Activated CD4-positive, CD25-positive, alpha-beta regulatory T cell treated with anti-CD3 and anti-CD28 coated beads, Interleukin-2, amount 50 U/mL, for 24 hours (primary cell): ENCODE results near the gene ABCA2.
"Not testable (repeated sequence)": the region's sequence is repeated elsewhere in the genome, so short reads cannot be mapped to it uniquely, and the experiment has no call there.

Experiments used
- ATAC-seq, 2 donors: fragments of 150-1000 bp; cut with Tn5 transposase; one replicate each; pipeline ENCODE4 v1.10.0; 2021; ENCODE audit warnings: mild to moderate bottlenecking in 1 of 2, moderate library complexity in 1 of 2

ABCA2 gene

GRCh38 chr9:137062798-137063197 lies 34.8 kb upstream of the ABCA2 start:
- ATAC-seq = not testable (repeated sequence)

GRCh38 chr9:137062384-137062783 lies 34.3 kb upstream of the ABCA2 start:
- ATAC-seq = no peak

- ATAC-seq = no peak
Measured at GRCh38 chr9:137058521-137059234, 30.6 kb upstream of the ABCA2 start.

GRCh38 chr9:137057545-137057944 lies 29.5 kb upstream of the ABCA2 start:
- no peak for ATAC-seq

GRCh38 chr9:137056739-137057415 lies 28.8 kb upstream of the ABCA2 start:
- ATAC-seq = no peak

GRCh38 chr9:137055385-137056364 lies 27.6 kb upstream of the ABCA2 start:
- ATAC-seq = no peak

GRCh38 chr9:137054932-137055384 lies 26.9 kb upstream of the ABCA2 start:
- ATAC-seq = no peak

GRCh38 chr9:137053944-137054931 lies 26.2 kb upstream of the ABCA2 start, which contains the start of gene ENTPD2:
Gene ENTPD2, minus strand, starts transcription at chr9:137054061. Its CDS starts 64 bp downstream, at chr9:137053997.
- peak; percentile 55 to 68 for ATAC-seq

GRCh38 chr9:137052998-137053943 lies 25.2 kb upstream of the ABCA2 start:
- peak in 1 of 2 donors; percentile 16 for ATAC-seq

- no peak for ATAC-seq
Measured at GRCh38 chr9:137052293-137052692, 24.3 kb upstream of the ABCA2 start.

GRCh38 chr9:137051145-137051724 lies 23.2 kb upstream of the ABCA2 start:
- no peak for ATAC-seq

GRCh38 chr9:137050570-137050969 lies 22.5 kb upstream of the ABCA2 start:
- ATAC-seq = no peak

GRCh38 chr9:137049544-137050449 lies 21.8 kb upstream of the ABCA2 start:
- ATAC-seq = peak; percentile 18 to 38

- no peak for ATAC-seq
Measured at GRCh38 chr9:137048655-137049543, 20.9 kb upstream of the ABCA2 start.

GRCh38 chr9:137046088-137046787 lies 18.2 kb upstream of the ABCA2 start, which contains the start of gene NPDC1:
Gene NPDC1, minus strand, starts transcription at chr9:137046177. Its CDS starts 188 bp downstream, at chr9:137045989.
- peak; percentile 72 to 87 for ATAC-seq

GRCh38 chr9:137045294-137046087 lies 17.5 kb upstream of the ABCA2 start:
- peak in 1 of 2 donors; percentile 12 for ATAC-seq
